Measurements from ENCODE around the gene SLC24A3. TPM values are rescaled to one million over a fixed set of nuclear protein-coding genes. Genes with fewer than 3 reads are reported as not detected.

Gene SLC24A3
- total RNA-seq, 1 donor from 2014 or later = 0.96 TPM

- Mint-ChIP-seq H3K9me3 (ENCODE audit: low read depth) (peaks cover 4% of the 10 kb centered on the region), H3K36me3 (ENCODE audit: insufficient read depth) (no peaks in the 10 kb centered on the region), H3K4me1 (ENCODE audit: low read depth) (no peaks in the 10 kb centered on the region), H3K27ac (no peak overlapping the region), H3K27me3 (peaks cover 8% of the 10 kb centered on the region), H3K4me3 (ENCODE audit: low read depth) (no peak overlapping the region)
- DNase-seq (ENCODE audit: low spot score, unreplicated experiment) = no peak
- no peak for TF ChIP-seq CTCF (IDR thresholded peaks at IDR 0.05; ENCODE audit: unreplicated experiment)
These were observed 353.9 kb downstream of the SLC24A3 start for GRCh38 chr20:19566226-19566945.

- Mint-ChIP-seq H3K27ac (no peak overlapping the region), H3K4me1 (ENCODE audit: low read depth) (no peaks in the 10 kb centered on the region), H3K36me3 (ENCODE audit: insufficient read depth) (no peaks in the 10 kb centered on the region), H3K9me3 (ENCODE audit: low read depth) (peaks cover 4% of the 10 kb centered on the region), H3K27me3 (peaks cover 11% of the 10 kb centered on the region), H3K4me3 (ENCODE audit: low read depth) (no peak overlapping the region)
- DNase-seq (ENCODE audit: low spot score, unreplicated experiment) = no peak
- no peak for TF ChIP-seq CTCF (IDR thresholded peaks at IDR 0.05; ENCODE audit: unreplicated experiment)
These were observed 355.7 kb downstream of the SLC24A3 start for GRCh38 chr20:19568128-19568527.

GRCh38 chr20:19571996-19572395, 359.6 kb downstream of the SLC24A3 start:
- Mint-ChIP-seq H3K27me3 (peaks cover 9% of the 10 kb centered on the region), H3K9me3 (ENCODE audit: low read depth) (no peaks in the 10 kb centered on the region), H3K4me3 (ENCODE audit: low read depth) (no peak overlapping the region), H3K36me3 (ENCODE audit: insufficient read depth) (no peaks in the 10 kb centered on the region), H3K4me1 (ENCODE audit: low read depth) (no peaks in the 10 kb centered on the region), H3K27ac (no peak overlapping the region)
- no peak for DNase-seq (ENCODE audit: low spot score, unreplicated experiment)
- no peak for TF ChIP-seq CTCF (IDR thresholded peaks at IDR 0.05; ENCODE audit: unreplicated experiment)

- Mint-ChIP-seq H3K4me1 (ENCODE audit: low read depth) (no peaks in the 10 kb centered on the region), H3K36me3 (ENCODE audit: insufficient read depth) (no peaks in the 10 kb centered on the region), H3K9me3 (ENCODE audit: low read depth) (no peaks in the 10 kb centered on the region), H3K27me3 (peaks cover 7% of the 10 kb centered on the region), H3K4me3 (ENCODE audit: low read depth) (no peak overlapping the region), H3K27ac (no peak overlapping the region)
- no peak for TF ChIP-seq CTCF (IDR thresholded peaks at IDR 0.05; ENCODE audit: unreplicated experiment)
- no peak for DNase-seq (ENCODE audit: low spot score, unreplicated experiment)
These were observed 365.2 kb downstream of the SLC24A3 start for GRCh38 chr20:19577692-19578091.

- Mint-ChIP-seq H3K36me3 (ENCODE audit: insufficient read depth) (no peaks in the 10 kb centered on the region), H3K27ac (no peak overlapping the region), H3K27me3 (peaks cover 22% of the 10 kb centered on the region), H3K4me1 (ENCODE audit: low read depth) (no peaks in the 10 kb centered on the region), H3K9me3 (ENCODE audit: low read depth) (no peaks in the 10 kb centered on the region), H3K4me3 (ENCODE audit: low read depth) (no peak overlapping the region)
- no peak for DNase-seq (ENCODE audit: low spot score, unreplicated experiment)
- TF ChIP-seq CTCF (IDR thresholded peaks at IDR 0.05; ENCODE audit: unreplicated experiment) = no peak
These were observed 370.3 kb downstream of the SLC24A3 start for GRCh38 chr20:19582782-19583181.
